H9 (cell line): ENCODE results near the gene AATF. TPM values are rescaled to one million over a fixed set of nuclear protein-coding genes. Genes with fewer than 3 reads are reported as not detected.

ENCODE experiments used
- DNase-seq: peaks from one replicate; pipeline ENCODE4 v3.0.0-alpha.2; 2017
- H2AFZ ChIP-seq: one replicate; pipeline ENCODE4 v1.6.1; 2013; ENCODE audit warnings: mild to moderate bottlenecking, low read length, control low read depth, moderate library complexity
- H2AK5ac ChIP-seq: 2 replicates; pipeline ENCODE4 v1.6.1; 2013; ENCODE audit warnings: low read length, control low read depth, mixed read lengths; ENCODE audit not compliant: insufficient read length
- H2BK120ac ChIP-seq: one replicate; pipeline ENCODE4 v1.6.1; 2013; ENCODE audit warnings: low read depth, mild to moderate bottlenecking, low read length, control low read depth, inconsistent platforms; ENCODE audit not compliant: poor library complexity, severe bottlenecking
- H2BK12ac ChIP-seq: 2 replicates; pipeline ENCODE4 v1.6.1; 2013; ENCODE audit warnings: low read length, control low read depth, mixed read lengths, low read depth; ENCODE audit not compliant: insufficient read length
- H2BK15ac ChIP-seq: 2 replicates; pipeline ENCODE4 v1.6.1; 2013; ENCODE audit warnings: low read depth, low read length, control low read depth
- H2BK20ac ChIP-seq: one replicate; pipeline ENCODE4 v1.6.1; 2013; ENCODE audit warnings: low read depth, mild to moderate bottlenecking, low read length, control low read depth, inconsistent platforms; ENCODE audit not compliant: poor library complexity, severe bottlenecking
- H2BK5ac ChIP-seq: 2 replicates; pipeline ENCODE4 v1.6.1; 2013; ENCODE audit warnings: low read length, control low read depth, mixed read lengths; ENCODE audit not compliant: insufficient read length
- H3K14ac ChIP-seq: 2 replicates; pipeline ENCODE4 v1.6.1; 2013; ENCODE audit warnings: low read length, control low read depth; ENCODE audit not compliant: insufficient read depth
- H3K18ac ChIP-seq: 2 replicates; pipeline ENCODE4 v1.6.1; 2013; ENCODE audit warnings: low read depth, mild to moderate bottlenecking, mixed read lengths, low read length, control low read depth; ENCODE audit not compliant: insufficient read length
- H3K23ac ChIP-seq: 2 replicates; pipeline ENCODE4 v1.6.1; 2013; ENCODE audit warnings: low read length, control low read depth, mixed read lengths, low read depth; ENCODE audit not compliant: insufficient read length
- H3K23me2 ChIP-seq: 2 replicates; pipeline ENCODE4 v1.6.1; 2013; ENCODE audit warnings: low read depth, mild to moderate bottlenecking, mixed read lengths, low read length, control low read depth; ENCODE audit not compliant: insufficient read length, poor library complexity, severe bottlenecking
- H3K27ac ChIP-seq: 2 replicates; pipeline ENCODE4 v1.5.1; 2013; ENCODE audit warnings: low read length, control low read depth, mixed read lengths, low read depth; ENCODE audit not compliant: insufficient read length
- H3K27me3 ChIP-seq: 2 replicates; pipeline ENCODE4 v1.6.1; 2013; ENCODE audit warnings: low read length, control low read depth, inconsistent platforms; ENCODE audit not compliant: insufficient read depth
- H3K4ac ChIP-seq: 2 replicates; pipeline ENCODE4 v1.6.1; 2013; ENCODE audit warnings: low read depth, mild to moderate bottlenecking, control low read depth, inconsistent platforms, low read length, moderate library complexity
- H3K4me1 ChIP-seq: 2 replicates; pipeline ENCODE4 v1.6.1; 2013; ENCODE audit warnings: low read length, control low read depth, inconsistent platforms; ENCODE audit not compliant: insufficient read depth
- H3K4me2 ChIP-seq: 2 replicates; pipeline ENCODE4 v1.6.1; 2013; ENCODE audit warnings: low read length, control low read depth, mixed read lengths; ENCODE audit not compliant: insufficient read length, insufficient read depth
- H3K56ac ChIP-seq: 2 replicates; pipeline ENCODE4 v1.6.1; 2013; ENCODE audit warnings: low read depth, mild to moderate bottlenecking, mixed read lengths, low read length, control low read depth; ENCODE audit not compliant: insufficient read length
- H3K79me1 ChIP-seq: 2 replicates; pipeline ENCODE4 v1.6.1; 2013; ENCODE audit warnings: low read depth, mild to moderate bottlenecking, moderate library complexity, low read length, control low read depth, inconsistent platforms; ENCODE audit not compliant: insufficient read depth, poor library complexity, severe bottlenecking
- H3K79me2 ChIP-seq: 2 replicates; pipeline ENCODE4 v1.6.1; 2013; ENCODE audit warnings: low read length, control low read depth, inconsistent platforms; ENCODE audit not compliant: insufficient read depth
- H3K9ac ChIP-seq: 2 replicates; pipeline ENCODE4 v1.6.1; 2013; ENCODE audit warnings: low read length, control low read depth, mixed read lengths; ENCODE audit not compliant: insufficient read length; ENCODE audit errors: extremely low read depth
- H3K9me3 ChIP-seq: one replicate; pipeline ENCODE4 v1.6.1; 2013; ENCODE audit warnings: low read depth, low read length, inconsistent platforms; ENCODE audit not compliant: control insufficient read depth
- H3T11ph ChIP-seq: one replicate; pipeline ENCODE4 v1.6.1; 2013; ENCODE audit warnings: mild to moderate bottlenecking, low read length, control low read depth, inconsistent platforms
- H4K20me1 ChIP-seq: one replicate; pipeline ENCODE4 v1.6.1; 2013; ENCODE audit not compliant: control insufficient read depth, insufficient read length, insufficient read depth
- H4K5ac ChIP-seq: 2 replicates; pipeline ENCODE4 v1.6.1; 2013; ENCODE audit warnings: low read depth, mild to moderate bottlenecking, mixed read lengths, low read length, control low read depth; ENCODE audit not compliant: insufficient read length
- H4K8ac ChIP-seq: replicated peaks from 2 replicates; pipeline ENCODE4 v1.6.1; 2013; ENCODE audit warnings: low read length, control low read depth, mixed read lengths, low read depth; ENCODE audit not compliant: insufficient read length
- H4K91ac ChIP-seq: 2 replicates; pipeline ENCODE4 v1.6.1; 2013; ENCODE audit warnings: low read depth, mild to moderate bottlenecking, moderate library complexity, mixed read lengths, low read length, control low read depth; ENCODE audit not compliant: insufficient read length
- H3K27ac Mint-ChIP-seq, 3 experiments: 2 replicates in 2 of 3; 3 replicates in 1 of 3; pipeline ENCODE4 v1.8.0; 2020 to 2021; ENCODE audit warnings: mixed read lengths in 3 of 3, mild to moderate bottlenecking in 1 of 3, moderate library complexity in 1 of 3
- H3K27me3 Mint-ChIP-seq: 2 replicates; pipeline ENCODE4 v1.8.0; 2021; ENCODE audit warnings: low read depth, mild to moderate bottlenecking, moderate library complexity, mixed read lengths
- H3K36me3 Mint-ChIP-seq, 3 experiments: 2 replicates in 2 of 3; 3 replicates in 1 of 3; pipeline ENCODE4 v1.8.0; 2020 to 2021; ENCODE audit warnings: low read depth in 3 of 3, mixed read lengths in 3 of 3; ENCODE audit not compliant: insufficient read depth in 1 of 3
- H3K4me1 Mint-ChIP-seq, 2 experiments: 2 replicates each; pipeline ENCODE4 v1.8.0; 2020; ENCODE audit warnings: mixed read lengths in 2 of 2
- H3K4me3 Mint-ChIP-seq, 2 experiments: 2 replicates in 1 of 2; 3 replicates in 1 of 2; pipeline ENCODE4 v1.8.0; 2020 to 2021; ENCODE audit warnings: mild to moderate bottlenecking in 2 of 2, mixed read lengths in 2 of 2, moderate library complexity in 1 of 2
- H3K9me3 Mint-ChIP-seq, 2 experiments: 2 replicates in 1 of 2; 3 replicates in 1 of 2; pipeline ENCODE4 v1.8.0; 2020; ENCODE audit warnings: mild to moderate bottlenecking in 2 of 2, mixed read lengths in 2 of 2, moderate library complexity in 1 of 2
- CTCF ChIP-seq: fragments of 200-600 bp; sonication (generic); conservative IDR thresholded peaks from 3 replicates; pipeline ENCODE4 v1.8.0; 2021; ENCODE audit warnings: antibody characterized with exemption, mild to moderate bottlenecking
- WGBS: extraction: QIAGEN DNeasy Blood & Tissue Kit; methylation state at CpG from one replicate; pipeline ENCODE4 v1.1.7; 2013; ENCODE audit warnings: missing lambda C conversion rate, low lambda C conversion rate, mixed read lengths; ENCODE audit not compliant: insufficient read length; ENCODE audit errors: extremely low coverage; 5-methylcytosine and 5-hydroxymethylcytosine counted together
- total RNA-seq: library from RNA; stranded (reverse); gene quantifications from 2 replicates; pipeline ENCODE4 v1.2.1, GENCODE V29; 2021

The AATF gene
- total RNA-seq, 1 experiment from 2014 or later, result 69.6 TPM

GRCh38 chr17:36939802-36940312 lies 8.9 kb upstream of the AATF start:
- peak overlapping the region; percentile 1 for H3K4me2 ChIP-seq
- WGBS, result 100% methylated on average over 1 of the region's 26 CpGs

More at GRCh38 chr17:36939802-36940312, 8.9 kb upstream of the AATF start:
- H3K9me3 ChIP-seq, result no peaks in the 10 kb centered on the region
- H3K14ac ChIP-seq, result no peak overlapping the region
- no peaks in the 10 kb centered on the region for H3K4me1 ChIP-seq
- H2BK15ac ChIP-seq, result no peak overlapping the region
- H4K5ac ChIP-seq, result no peak overlapping the region
- H3K4ac ChIP-seq, result no peak overlapping the region
- H3K18ac ChIP-seq, result no peak overlapping the region
- H3K79me2 ChIP-seq, result no peaks in the 10 kb centered on the region
- H3T11ph ChIP-seq, result no peak overlapping the region
- peaks cover 83% of the 10 kb centered on the region for H3K27me3 ChIP-seq
- H3K56ac ChIP-seq, result no peak overlapping the region
- no peak overlapping the region for H2BK5ac ChIP-seq
- no peak overlapping the region for H3K9ac ChIP-seq
- Mint-ChIP-seq H3K9me3 (peaks cover 0 to 8% of the 10 kb centered on the region in 2 experiments; a peak in 1 of 5 replicates), H3K27ac (peak overlapping the region in 1 of 3 experiments; percentile 58; a peak in 1 of 7 replicates), H3K27me3 (peaks cover 100% of the 10 kb centered on the region), H3K36me3 (no peaks in the 10 kb centered on the region; a peak in 1 of 7 replicates), H3K4me1 (peaks cover 45 to 69% of the 10 kb centered on the region in 2 experiments), H3K4me3 (peak overlapping the region in 1 of 2 experiments; percentile 68; a peak in 3 of 5 replicates)
- H4K20me1 ChIP-seq, result peaks cover 4% of the 10 kb centered on the region
- no peaks in the 10 kb centered on the region for H3K79me1 ChIP-seq
- no peak overlapping the region for H3K27ac ChIP-seq
- no peak overlapping the region for H3K23ac ChIP-seq
- H2AK5ac ChIP-seq, result no peak overlapping the region
- H4K8ac ChIP-seq, result no peak overlapping the region
- no peak overlapping the region for H2BK12ac ChIP-seq
- H2BK120ac ChIP-seq, result no peak overlapping the region
- TF ChIP-seq CTCF, result no peak
- H2BK20ac ChIP-seq, result no peak overlapping the region
- H3K23me2 ChIP-seq, result peaks cover 21% of the 10 kb centered on the region
- no peak overlapping the region for H4K91ac ChIP-seq
- DNase-seq, result peak; percentile 60
- no peak overlapping the region for H2AFZ ChIP-seq
